HL-60 (cell line): Measurements from ENCODE around the gene OLR1.

ENCODE experiments used
- CTCF ChIP-seq: IDR thresholded peaks from one replicate; pipeline ENCODE4 v1.5.1; 2011; ENCODE audit warnings: low read length, control low read depth, inconsistent platforms; ENCODE audit not compliant: insufficient read depth
- REST ChIP-seq: IDR thresholded peaks from 2 replicates; pipeline ENCODE4 v1.6.1; 2012; ENCODE audit warnings: low read depth; ENCODE audit not compliant: insufficient replicate concordance

- no peak for TF ChIP-seq CTCF
- no peak for TF ChIP-seq REST
These were observed 60.5 kb downstream of the OLR1 start for GRCh38 chr12:10111451-10111850.
